Loucy (cell line): ENCODE data around the gene PNPLA7.

ENCODE experiments used
- CTCF ChIP-seq: fragments of 200-600 bp; sonication (generic); conservative IDR thresholded peaks from 2 replicates; pipeline ENCODE4 v1.5.1; 2014; ENCODE audit warnings: mild to moderate bottlenecking, antibody characterized with exemption, low read length
- EZH2phosphoT487 ChIP-seq: fragments of 200-600 bp; IDR thresholded peaks from 2 replicates; pipeline ENCODE4 v1.6.1; 2018; ENCODE audit warnings: antibody characterized with exemption, mild to moderate bottlenecking, moderate library complexity, borderline replicate concordance

- peak; percentile 28 for TF ChIP-seq CTCF
- TF ChIP-seq EZH2phosphoT487: no peak
These were observed 1.2 kb upstream of the PNPLA7 start, which contains the start of gene MRPL41 for GRCh38 chr9:137551264-137552021.
